A549 (cell line): ENCODE measurements around the gene SORCS1. TPM values are rescaled to one million over a fixed set of nuclear protein-coding genes. Genes with fewer than 3 reads are reported as not detected.

Source experiments
- ATAC-seq, 2 experiments: fragments of 200-7000 bp in 1 of 2; fragments of >200 bp in 1 of 2; cut with Nextera tagmentation in 1 of 2; cut with Tn5 transposase in 1 of 2; 3 replicates each; pipeline versions ENCODE4 v1.8.0 to v1.9.1; 2018 to 2020; ENCODE audit warnings: mild to moderate bottlenecking in 1 of 2, moderate library complexity in 1 of 2
- CTCF ChIA-PET: fragments of 300-600 bp; sonication (Branson Sonifier 250); formaldehyde crosslinking; extraction: SDS; loops from one replicate; lab custom pipeline; 2021; ENCODE audit warnings: antibody characterized with exemption, inconsistent platforms; lab: Yijun Ruan, JAX
- POLR2A ChIA-PET: fragments of 350-600 bp; formaldehyde crosslinking; extraction: SDS; loops from one replicate; lab custom pipeline; 2021; ENCODE audit warnings: antibody characterized with exemption, inconsistent platforms; lab: Yijun Ruan, JAX
- DNase-seq, 2 experiments: peaks; one replicate each; pipeline versions ENCODE4 v3.0.0 to v3.0.0-alpha.2; 2011 to 2016; ENCODE audit warnings: low read depth in 1 of 2, low spot score in 1 of 2
- FAIRE-seq: peaks from 2 replicates; lab custom pipeline; 2011; peaks lifted over from hg19 to GRCh38; lab: Jason Lieb, UNC
- H3K27ac ChIP-seq, 2 experiments: fragments of >200 bp; sonication (Bioruptor Twin); formaldehyde crosslinking; 3 replicates each; pipeline ENCODE4 v1.5.1; 2016 to 2017
- H3K4me1 ChIP-seq: fragments of >200 bp; sonication (Bioruptor Twin); formaldehyde crosslinking; 3 replicates; pipeline ENCODE4 v1.6.1; 2016
- H3K4me2 ChIP-seq: fragments of >200 bp; sonication (Bioruptor Twin); formaldehyde crosslinking; 3 replicates; pipeline ENCODE4 v1.6.1; 2016
- H3K4me3 ChIP-seq: fragments of >200 bp; sonication (Bioruptor Twin); formaldehyde crosslinking; 3 replicates; pipeline ENCODE4 v1.5.1; 2016
- H3K9me3 ChIP-seq: fragments of >200 bp; sonication (Bioruptor Twin); formaldehyde crosslinking; 3 replicates; pipeline ENCODE4 v1.6.1; 2016
- E2F6 ChIP-seq: IDR thresholded peaks from 2 replicates; pipeline ENCODE4 v1.6.1; 2012; ENCODE audit warnings: low read depth, borderline replicate concordance
- ELK1 ChIP-seq: fragments of 150-350 bp; IDR thresholded peaks from 2 replicates; pipeline ENCODE4 v1.6.1; 2014; ENCODE audit warnings: low read depth, mild to moderate bottlenecking, low read length
- HEYL ChIP-seq: fragments of 250-450 bp; sonication (Bioruptor Pico); IDR thresholded peaks from 2 replicates; pipeline ENCODE4 v1.8.0; 2021; ENCODE audit warnings: mild to moderate bottlenecking, moderate library complexity
- KDM1A ChIP-seq: fragments of 200-600 bp; sonication (generic); IDR thresholded peaks from 2 replicates; pipeline ENCODE4 v1.6.1; 2016; ENCODE audit warnings: low read depth, mild to moderate bottlenecking
- MAFK ChIP-seq: fragments of 450-650 bp; IDR thresholded peaks from 2 replicates; pipeline ENCODE4 v1.6.1; 2014; ENCODE audit not compliant: partially characterized antibody
- MYC ChIP-seq: IDR thresholded peaks from 2 replicates; pipeline ENCODE4 v1.6.1; 2012; ENCODE audit warnings: mild to moderate bottlenecking, inconsistent platforms, low read length, improper control_type of control experiment, borderline replicate concordance
- NFE2L2 ChIP-seq: fragments of 150-350 bp; conservative IDR thresholded peaks from 2 replicates; pipeline ENCODE4 v1.6.1; 2014; ENCODE audit warnings: low read length
- PHF8 ChIP-seq: fragments of 200-600 bp; sonication (generic); IDR thresholded peaks from 2 replicates; pipeline ENCODE4 v1.6.1; 2016; ENCODE audit warnings: low read depth, mild to moderate bottlenecking, antibody characterized with exemption, moderate library complexity, borderline replicate concordance
- RCOR1 ChIP-seq: fragments of 150-350 bp; IDR thresholded peaks from 2 replicates; pipeline ENCODE4 v1.6.1; 2014; ENCODE audit warnings: antibody characterized with exemption, low read length, low read depth
- REST ChIP-seq: fragments of 200-600 bp; sonication (generic); IDR thresholded peaks from 2 replicates; pipeline ENCODE4 v1.6.1; 2016; ENCODE audit warnings: antibody characterized with exemption, mild to moderate bottlenecking, moderate library complexity
- RFX5 ChIP-seq: fragments of 450-650 bp; IDR thresholded peaks from 2 replicates; pipeline ENCODE4 v1.7.1; 2014; ENCODE audit warnings: antibody characterized with exemption, mild to moderate bottlenecking, moderate library complexity
- SREBF2 ChIP-seq: fragments of 450-650 bp; IDR thresholded peaks from 2 replicates; pipeline ENCODE4 v1.6.1; 2014; ENCODE audit warnings: mild to moderate bottlenecking, moderate library complexity
- ZSCAN20 ChIP-seq: fragments of 250-450 bp; sonication (Bioruptor Pico); IDR thresholded peaks from 2 replicates; pipeline ENCODE4 v1.8.0; 2022; ENCODE audit warnings: mild to moderate bottlenecking, moderate library complexity
- WGBS: methylation state at CpG from one replicate; pipeline ENCODE4 v1.1.6; 2017; ENCODE audit errors: missing lambda C conversion rate; 5-methylcytosine and 5-hydroxymethylcytosine counted together
- polyA plus RNA-seq, 4 experiments: library from polyadenylated mRNA; depleted of rRNA in 3 of 4; stranded (reverse); fragments of >200 nt; fragmentation: RNase III in 1 of 4; extraction: RNeasy Plus Mini Kit Qiagen cat#74134 plus additional on column Dnase treatment in 1 of 4; gene quantifications; 2 replicates in 3 of 4; 3 replicates in 1 of 4; pipeline ENCODE4 v1.2.3, GENCODE V29; 2011 to 2017

The SORCS1 gene
- polyA plus RNA-seq, 2 of the 4 experiments (the other 2 are of a cell fraction) = not detected

- WGBS = 30% methylated on average over 3 of the region's 3 CpGs
- ATAC-seq = no peak
- Histone ChIP-seq H3K4me2 (no peak overlapping the region), H3K4me1 (no peaks in the 10 kb centered on the region), H3K27ac (no peak overlapping the region), H3K9me3 (no peaks in the 10 kb centered on the region), H3K4me3 (no peak overlapping the region)
- CTCF ChIA-PET = interaction anchor here (1.5 kb wide), 1 partner anchor 14 kb away, joined by 4 read pairs; no protein-coding TSS in a partner anchor
- no peak for FAIRE-seq
- POLR2A ChIA-PET = no interaction called here
- TF ChIP-seq MYC (no peak), NFE2L2 (no peak), ELK1 (no peak), E2F6 (no peak), SREBF2 (no peak), RFX5 (no peak), RCOR1 (no peak), MAFK (no peak), KDM1A (no peak), ZSCAN20 (CRISPR knock-in tag) (no peak), REST (no peak)
- peak in 1 of 2 experiments; percentile 3 for DNase-seq
Measured at GRCh38 chr10:106609470-106610266, 554.8 kb downstream of the SORCS1 start.

- no peak overlapping the region for H3K27ac ChIP-seq
- 56% methylated on average over 1 of the region's 1 CpG for WGBS
- FAIRE-seq (no peak), ATAC-seq (no peak), DNase-seq (no peak)
- ChIA-PET CTCF (interaction anchor here (0.9 kb wide), 1 partner anchor 10 kb away, joined by 4 read pairs; no protein-coding TSS in a partner anchor), POLR2A (no interaction called here)
- no peak for TF ChIP-seq HEYL (CRISPR knock-in tag)
- no peak overlapping the region for H3K4me2 ChIP-seq
- H3K4me3 ChIP-seq = no peak overlapping the region
- H3K9me3 ChIP-seq = no peaks in the 10 kb centered on the region
- no peaks in the 10 kb centered on the region for H3K4me1 ChIP-seq
Measured at GRCh38 chr10:106608066-106608465, 556.4 kb downstream of the SORCS1 start.

GRCh38 chr10:106595281-106595680, 569.2 kb downstream of the SORCS1 start:
- ATAC-seq (no peak), FAIRE-seq (no peak), DNase-seq (no peak)
- Histone ChIP-seq H3K9me3 (no peaks in the 10 kb centered on the region), H3K4me3 (no peak overlapping the region), H3K4me1 (no peaks in the 10 kb centered on the region), H3K4me2 (no peak overlapping the region), H3K27ac (no peak overlapping the region)
- ChIA-PET CTCF (no interaction called here), POLR2A (no interaction called here)
- WGBS = 25% methylated on average over 4 of the region's 4 CpGs
- TF ChIP-seq MAFK (no peak), ELK1 (no peak), PHF8 (no peak)
